ENCODE data around the gene METTL21C.

The METTL21C gene

DNA sequence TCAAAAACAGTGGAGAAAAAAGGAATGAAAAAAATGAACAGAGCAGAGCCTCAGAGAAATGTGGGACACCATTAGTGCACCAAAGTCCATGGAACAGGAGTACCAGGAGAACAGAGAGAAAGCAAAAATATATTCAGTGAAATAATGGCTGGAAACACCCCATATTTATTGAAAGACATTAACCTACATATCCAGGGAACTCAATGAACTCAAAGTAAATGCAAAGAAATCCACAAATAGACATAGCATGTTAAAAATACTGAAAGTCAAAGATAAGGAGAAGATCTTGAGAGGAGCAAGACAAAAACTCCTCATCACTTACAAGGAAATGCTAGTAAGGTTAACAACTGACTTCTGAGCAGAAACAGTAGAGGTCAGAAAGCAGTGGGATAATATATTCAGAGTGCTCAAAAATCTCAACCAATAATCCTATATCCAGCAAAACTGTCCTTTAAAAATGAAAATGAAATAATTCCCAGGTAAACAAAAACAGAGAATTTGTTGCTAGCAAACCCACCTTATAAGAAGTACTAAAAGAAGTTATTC lies 35.6 kb downstream of the METTL21C start:
- H3K9me3 Mint-ChIP-seq (ENCODE audit: low read depth) = no peaks in the 10 kb centered on the region
- peak overlapping the region; percentile 13 for H3K27ac Mint-ChIP-seq
- peaks cover 31% of the 10 kb centered on the region for H3K36me3 Mint-ChIP-seq
- H3K27me3 Mint-ChIP-seq = no peaks in the 10 kb centered on the region
- H3K4me3 Mint-ChIP-seq = no peak overlapping the region
- H3K4me1 Mint-ChIP-seq (ENCODE audit: low read depth) = no peaks in the 10 kb centered on the region

DNA sequence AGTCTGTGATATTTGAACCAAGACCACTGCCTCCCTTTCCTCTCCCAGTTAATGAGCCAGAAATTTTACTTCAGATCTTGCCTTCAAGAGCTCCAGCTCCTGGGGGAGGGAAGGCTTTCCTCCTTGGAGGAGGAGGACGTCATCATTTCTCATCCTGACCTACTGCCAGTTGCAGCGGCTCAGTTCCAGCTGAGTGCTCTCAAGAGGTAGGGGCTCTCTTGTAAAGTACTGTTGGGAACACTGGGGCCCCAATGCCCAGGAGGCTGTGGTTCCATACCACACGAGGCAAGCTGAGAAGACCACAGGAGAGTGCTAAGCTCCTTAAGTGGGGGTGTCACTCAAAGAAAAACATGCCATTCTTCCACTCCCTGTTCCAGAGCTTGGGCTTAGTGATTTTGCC lies 36.2 kb downstream of the METTL21C start:
- H3K4me3 Mint-ChIP-seq = no peak overlapping the region
- peaks cover 28% of the 10 kb centered on the region for H3K36me3 Mint-ChIP-seq
- no peaks in the 10 kb centered on the region for H3K27me3 Mint-ChIP-seq
- no peaks in the 10 kb centered on the region for H3K9me3 Mint-ChIP-seq (ENCODE audit: low read depth)
- H3K27ac Mint-ChIP-seq = no peak overlapping the region
- H3K4me1 Mint-ChIP-seq (ENCODE audit: low read depth) = no peaks in the 10 kb centered on the region

DNA sequence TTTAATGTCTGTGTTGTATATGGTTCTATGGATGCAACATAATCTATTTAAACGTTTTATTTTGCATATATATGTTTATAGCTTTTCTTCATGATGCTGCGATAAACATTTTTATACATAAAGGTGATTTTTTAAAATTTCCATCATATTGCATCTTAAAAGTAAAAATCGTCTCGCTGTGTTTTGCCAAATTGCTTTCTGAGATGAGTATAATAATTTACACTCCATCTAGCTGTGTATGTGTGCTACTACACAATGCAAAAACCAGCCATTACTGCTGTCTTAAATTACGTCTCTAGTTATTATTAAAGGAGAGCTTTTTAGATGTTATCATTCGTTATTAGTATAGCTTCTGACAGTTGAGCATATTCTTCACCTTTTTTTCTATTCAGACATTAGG lies 37.2 kb downstream of the METTL21C start:
- no peaks in the 10 kb centered on the region for H3K27me3 Mint-ChIP-seq
- H3K27ac Mint-ChIP-seq = no peak overlapping the region
- H3K4me1 Mint-ChIP-seq (ENCODE audit: low read depth) = no peaks in the 10 kb centered on the region
- H3K9me3 Mint-ChIP-seq (ENCODE audit: low read depth) = no peaks in the 10 kb centered on the region
- H3K36me3 Mint-ChIP-seq = peaks cover 29% of the 10 kb centered on the region
- no peak overlapping the region for H3K4me3 Mint-ChIP-seq

DNA sequence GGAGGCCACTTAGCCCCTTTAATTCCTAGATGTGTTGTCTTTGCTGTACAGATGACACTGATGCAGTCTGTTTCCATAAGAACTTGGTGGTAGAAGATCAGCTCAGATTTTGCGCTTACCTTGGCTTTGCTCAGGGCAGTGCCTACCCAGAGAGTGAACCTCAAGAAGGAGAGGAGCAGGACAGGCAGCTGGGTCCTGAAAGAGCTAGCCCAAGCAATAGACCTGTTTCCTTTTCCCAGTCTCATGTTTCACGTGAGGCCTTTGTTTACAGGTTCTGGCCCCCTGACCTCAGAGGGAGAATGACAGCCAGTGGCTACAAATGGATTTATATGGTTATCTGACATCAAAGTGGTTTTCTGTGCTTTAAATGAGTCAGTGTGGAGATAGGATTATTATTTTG lies 40.1 kb downstream of the METTL21C start:
- Mint-ChIP-seq H3K4me1 (ENCODE audit: low read depth) (peaks cover 3% of the 10 kb centered on the region), H3K36me3 (peaks cover 25% of the 10 kb centered on the region)

GRCh38 chr13:102651892-102652291 lies 43.0 kb downstream of the METTL21C start:
- Mint-ChIP-seq H3K27me3 (no peaks in the 10 kb centered on the region), H3K9me3 (ENCODE audit: low read depth) (no peaks in the 10 kb centered on the region), H3K4me3 (no peak overlapping the region), H3K36me3 (peaks cover 10% of the 10 kb centered on the region), H3K4me1 (ENCODE audit: low read depth) (peaks cover 6% of the 10 kb centered on the region), H3K27ac (no peak overlapping the region)

More for the DNA sequence above, 40.1 kb downstream of the METTL21C start:
- Mint-ChIP-seq H3K4me3 (no peak overlapping the region), H3K27ac (no peak overlapping the region), H3K9me3 (ENCODE audit: low read depth) (no peaks in the 10 kb centered on the region), H3K27me3 (no peaks in the 10 kb centered on the region)

- peaks cover 8% of the 10 kb centered on the region for H3K36me3 Mint-ChIP-seq
- H3K27ac Mint-ChIP-seq = no peak overlapping the region
- H3K4me3 Mint-ChIP-seq = no peak overlapping the region
- peaks cover 6% of the 10 kb centered on the region for H3K4me1 Mint-ChIP-seq (ENCODE audit: low read depth)
- H3K27me3 Mint-ChIP-seq = no peaks in the 10 kb centered on the region
- no peaks in the 10 kb centered on the region for H3K9me3 Mint-ChIP-seq (ENCODE audit: low read depth)
These were observed 43.5 kb downstream of the METTL21C start for GRCh38 chr13:102651392-102651791.

DNA sequence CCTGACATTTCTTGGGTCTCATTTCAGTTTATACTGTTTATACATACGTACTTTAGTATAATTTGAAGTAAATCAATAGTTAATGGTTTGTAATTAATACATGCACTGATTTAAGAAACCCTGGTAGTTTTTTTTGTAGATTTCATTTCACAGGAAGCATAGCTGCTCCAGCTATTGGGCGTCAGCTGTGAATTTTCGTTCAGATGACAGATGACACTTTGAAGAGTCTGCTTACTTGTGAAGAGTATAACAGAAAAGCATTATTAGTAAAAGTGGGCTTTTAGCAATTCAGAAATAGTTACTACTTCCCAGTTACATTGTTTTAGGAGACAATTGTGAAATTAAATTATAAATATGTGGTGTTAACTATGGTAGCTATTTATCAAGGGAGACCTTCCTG lies 44.4 kb downstream of the METTL21C start:
- Mint-ChIP-seq H3K9me3 (ENCODE audit: low read depth) (no peaks in the 10 kb centered on the region), H3K4me1 (ENCODE audit: low read depth) (peaks cover 6% of the 10 kb centered on the region), H3K27me3 (no peaks in the 10 kb centered on the region), H3K36me3 (peaks cover 8% of the 10 kb centered on the region), H3K27ac (no peak overlapping the region), H3K4me3 (no peak overlapping the region)

DNA sequence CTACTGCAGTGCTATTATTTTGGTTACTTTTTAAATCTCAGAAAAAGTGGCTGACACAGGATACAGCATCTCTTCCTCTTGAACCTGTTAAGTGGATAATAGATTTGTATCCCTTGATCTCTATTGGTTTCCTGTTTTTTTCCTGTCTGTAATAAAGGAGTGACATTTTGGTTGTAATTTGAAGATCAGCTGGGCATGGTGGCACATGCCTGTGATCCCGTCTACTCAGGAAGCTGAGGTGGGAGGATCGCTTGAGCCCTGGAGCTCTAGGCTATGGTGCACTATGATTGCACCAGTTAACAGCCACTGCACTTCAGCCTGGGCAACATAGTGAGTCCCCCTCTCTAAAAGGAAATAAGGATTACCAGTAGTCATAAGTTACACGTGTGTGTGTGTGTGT lies 46.8 kb downstream of the METTL21C start:
- Mint-ChIP-seq H3K27ac (no peak overlapping the region), H3K4me3 (no peak overlapping the region), H3K36me3 (peaks cover 10% of the 10 kb centered on the region), H3K27me3 (no peaks in the 10 kb centered on the region), H3K9me3 (ENCODE audit: low read depth) (no peaks in the 10 kb centered on the region), H3K4me1 (ENCODE audit: low read depth) (peaks cover 11% of the 10 kb centered on the region)

DNA sequence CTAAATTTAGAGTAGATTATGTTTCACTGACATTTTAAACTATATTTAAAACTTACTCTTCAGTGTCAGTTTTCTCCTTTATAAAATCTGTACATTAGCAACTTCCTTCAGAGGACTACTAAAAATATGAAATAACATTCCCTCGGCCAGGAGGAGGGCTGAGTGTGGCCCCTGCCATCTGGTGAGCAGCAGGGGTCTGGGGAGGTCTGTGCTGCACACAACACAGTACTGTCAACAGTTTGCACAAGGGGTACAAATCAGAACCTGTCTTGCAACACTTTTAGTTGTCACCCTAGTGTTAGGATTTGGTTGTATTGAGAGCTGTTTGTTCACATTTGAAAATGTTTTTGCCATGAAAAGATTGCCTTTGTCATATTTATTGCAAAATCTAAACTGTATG lies 49.1 kb downstream of the METTL21C start:
- H3K36me3 Mint-ChIP-seq = peaks cover 6% of the 10 kb centered on the region
- no peaks in the 10 kb centered on the region for H3K9me3 Mint-ChIP-seq (ENCODE audit: low read depth)
- H3K27ac Mint-ChIP-seq = no peak overlapping the region
- H3K4me1 Mint-ChIP-seq (ENCODE audit: low read depth) = peaks cover 10% of the 10 kb centered on the region
- no peaks in the 10 kb centered on the region for H3K27me3 Mint-ChIP-seq
- H3K4me3 Mint-ChIP-seq = no peak overlapping the region

DNA sequence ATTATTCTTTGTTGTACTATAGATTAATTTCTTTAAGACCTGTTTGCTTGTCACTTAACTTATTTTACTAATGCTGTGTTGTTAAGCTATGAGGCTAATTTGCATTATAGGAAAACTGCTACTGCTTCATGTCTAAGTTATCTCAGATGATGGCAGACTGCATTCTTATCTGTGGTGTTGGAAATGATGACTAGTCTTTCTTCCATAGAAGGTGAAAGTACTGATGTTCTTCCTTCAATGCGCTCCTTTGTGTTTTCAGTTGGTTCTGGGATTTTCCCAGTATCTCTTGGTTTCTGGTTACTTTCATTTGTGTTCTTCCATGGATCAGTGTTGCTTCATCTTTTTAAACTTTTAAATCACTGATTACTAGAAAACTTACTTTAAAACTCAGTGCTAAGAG lies 51.2 kb downstream of the METTL21C start:
- peak overlapping the region; percentile 30 for H3K27ac Mint-ChIP-seq
- peaks cover 3% of the 10 kb centered on the region for H3K36me3 Mint-ChIP-seq
- no peaks in the 10 kb centered on the region for H3K9me3 Mint-ChIP-seq (ENCODE audit: low read depth)
- H3K4me3 Mint-ChIP-seq = no peak overlapping the region
- H3K27me3 Mint-ChIP-seq = no peaks in the 10 kb centered on the region
- peaks cover 10% of the 10 kb centered on the region for H3K4me1 Mint-ChIP-seq (ENCODE audit: low read depth)

DNA sequence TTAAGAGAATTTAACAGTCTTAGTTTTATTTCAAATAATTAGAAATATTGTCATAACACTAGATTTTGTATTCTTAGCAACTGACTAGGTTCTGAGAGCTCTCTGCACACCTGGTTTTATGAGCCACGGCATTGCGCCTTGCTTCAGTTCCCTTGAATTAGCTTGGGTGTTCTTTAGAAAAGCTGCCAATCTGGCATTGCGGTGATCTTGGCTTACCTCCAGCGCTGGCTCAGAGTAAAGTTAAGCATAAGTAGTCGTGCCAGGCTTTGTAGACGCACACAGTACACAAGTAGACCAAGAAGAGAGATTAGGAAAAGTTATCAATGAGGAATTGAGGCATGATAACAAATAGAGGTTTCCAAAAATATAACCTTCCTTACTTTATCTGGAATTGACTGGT lies 52.4 kb downstream of the METTL21C start:
- no peaks in the 10 kb centered on the region for H3K27me3 Mint-ChIP-seq
- no peak overlapping the region for H3K27ac Mint-ChIP-seq
- peaks cover 7% of the 10 kb centered on the region for H3K36me3 Mint-ChIP-seq
- H3K4me3 Mint-ChIP-seq = no peak overlapping the region
- H3K4me1 Mint-ChIP-seq (ENCODE audit: low read depth) = peaks cover 8% of the 10 kb centered on the region
- no peaks in the 10 kb centered on the region for H3K9me3 Mint-ChIP-seq (ENCODE audit: low read depth)

GRCh38 chr13:102642029-102642428 lies 52.8 kb downstream of the METTL21C start:
- H3K36me3 Mint-ChIP-seq = peaks cover 7% of the 10 kb centered on the region
- H3K27me3 Mint-ChIP-seq = no peaks in the 10 kb centered on the region
- no peak overlapping the region for H3K4me3 Mint-ChIP-seq
- H3K4me1 Mint-ChIP-seq (ENCODE audit: low read depth) = peaks cover 8% of the 10 kb centered on the region
- peak overlapping the region; percentile 41 for H3K27ac Mint-ChIP-seq
- no peaks in the 10 kb centered on the region for H3K9me3 Mint-ChIP-seq (ENCODE audit: low read depth)

- peaks cover 5% of the 10 kb centered on the region for H3K4me1 Mint-ChIP-seq (ENCODE audit: low read depth)
- H3K4me3 Mint-ChIP-seq = no peak overlapping the region
- peaks cover 12% of the 10 kb centered on the region for H3K36me3 Mint-ChIP-seq
- H3K27me3 Mint-ChIP-seq = no peaks in the 10 kb centered on the region
- no peaks in the 10 kb centered on the region for H3K9me3 Mint-ChIP-seq (ENCODE audit: low read depth)
- H3K27ac Mint-ChIP-seq = no peak overlapping the region
These were observed 56.1 kb downstream of the METTL21C start for GRCh38 chr13:102638741-102639140.
